ENCODE measurements around the gene SNX1. TPM values are rescaled to one million over a fixed set of nuclear protein-coding genes. Genes with fewer than 3 reads are reported as not detected.

SNX1 gene
- total RNA-seq, 1 donor from 2014 or later: 15.3 TPM

GRCh38 chr15:64089543-64090280 lies 6.1 kb upstream of the SNX1 start:
- H3K4me3 ChIP-seq (ENCODE audit: low read depth, low read length): no peak overlapping the region
- TF ChIP-seq, protein P1, sequence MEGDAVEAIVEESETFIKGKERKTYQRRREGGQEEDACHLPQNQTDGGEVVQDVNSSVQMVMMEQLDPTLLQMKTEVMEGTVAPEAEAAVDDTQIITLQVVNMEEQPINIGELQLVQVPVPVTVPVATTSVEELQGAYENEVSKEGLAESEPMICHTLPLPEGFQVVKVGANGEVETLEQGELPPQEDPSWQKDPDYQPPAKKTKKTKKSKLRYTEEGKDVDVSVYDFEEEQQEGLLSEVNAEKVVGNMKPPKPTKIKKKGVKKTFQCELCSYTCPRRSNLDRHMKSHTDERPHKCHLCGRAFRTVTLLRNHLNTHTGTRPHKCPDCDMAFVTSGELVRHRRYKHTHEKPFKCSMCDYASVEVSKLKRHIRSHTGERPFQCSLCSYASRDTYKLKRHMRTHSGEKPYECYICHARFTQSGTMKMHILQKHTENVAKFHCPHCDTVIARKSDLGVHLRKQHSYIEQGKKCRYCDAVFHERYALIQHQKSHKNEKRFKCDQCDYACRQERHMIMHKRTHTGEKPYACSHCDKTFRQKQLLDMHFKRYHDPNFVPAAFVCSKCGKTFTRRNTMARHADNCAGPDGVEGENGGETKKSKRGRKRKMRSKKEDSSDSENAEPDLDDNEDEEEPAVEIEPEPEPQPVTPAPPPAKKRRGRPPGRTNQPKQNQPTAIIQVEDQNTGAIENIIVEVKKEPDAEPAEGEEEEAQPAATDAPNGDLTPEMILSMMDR (conservative IDR thresholded peaks at IDR 0.05; ENCODE audit: low read depth, low read length): no peak
- no peak for DNase-seq (ENCODE audit: low read depth)

GRCh38 chr15:64090527-64090926 lies 5.3 kb upstream of the SNX1 start:
- TF ChIP-seq, protein P1 (conservative IDR thresholded peaks at IDR 0.05; ENCODE audit: low read depth, low read length): no peak
- no peak overlapping the region for H3K4me3 ChIP-seq (ENCODE audit: low read depth, low read length)
- DNase-seq (ENCODE audit: low read depth): no peak

GRCh38 chr15:64092075-64092820 lies 3.5 kb upstream of the SNX1 start:
- no peak for DNase-seq (ENCODE audit: low read depth)
- peak overlapping the region; percentile 91 for H3K4me3 ChIP-seq (ENCODE audit: low read depth, low read length)
- TF ChIP-seq, protein P1 (conservative IDR thresholded peaks at IDR 0.05; ENCODE audit: low read depth, low read length): peak; percentile 17

DNA sequence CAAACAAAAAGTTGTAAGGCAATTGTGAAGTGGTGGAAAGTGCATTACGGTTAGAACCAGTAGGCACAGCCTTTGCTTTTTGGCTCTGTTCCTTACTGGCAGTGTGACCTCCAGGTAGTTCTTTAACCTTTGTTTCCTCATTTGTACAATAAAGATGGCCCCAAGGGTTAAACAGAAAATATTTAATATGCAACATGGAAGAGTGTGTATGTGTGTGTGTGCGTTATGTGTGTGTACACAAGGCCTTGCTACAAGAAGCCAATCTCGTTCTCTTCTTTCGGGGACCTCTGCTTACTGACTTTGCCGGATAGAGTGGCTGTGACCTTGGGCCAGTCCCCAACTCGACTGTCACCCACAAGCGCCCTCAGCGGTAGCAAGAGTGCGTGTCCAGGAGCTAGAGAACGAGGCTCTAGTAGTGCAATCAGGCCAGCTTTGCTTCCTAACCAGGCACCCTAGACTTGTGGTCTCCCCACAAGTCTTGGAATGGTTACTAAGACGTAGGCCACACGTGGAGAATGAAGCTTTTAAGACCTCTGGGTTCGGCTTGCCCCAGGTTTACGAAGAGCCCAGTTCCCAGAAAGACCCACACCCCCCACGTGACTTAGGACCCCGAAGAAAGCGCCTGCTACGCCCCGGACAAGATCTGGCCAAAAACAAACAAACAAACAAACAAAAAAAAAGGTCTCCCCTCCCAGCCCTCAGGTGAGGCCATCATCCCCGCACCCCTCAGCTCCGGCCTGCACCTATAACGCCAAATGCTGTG lies 2.7 kb upstream of the SNX1 start:
- TF ChIP-seq, protein P1 (conservative IDR thresholded peaks at IDR 0.05; ENCODE audit: low read depth, low read length): peak; percentile 17
- H3K4me3 ChIP-seq (ENCODE audit: low read depth, low read length): peak overlapping the region; percentile 91
- DNase-seq (ENCODE audit: low read depth): no peak

- TF ChIP-seq, protein P1 (conservative IDR thresholded peaks at IDR 0.05; ENCODE audit: low read depth, low read length): no peak
Observed at GRCh38 chr15:64093627-64094417, 2.0 kb upstream of the SNX1 start, which contains the start of gene CIAO2A. Gene CIAO2A (minus strand): TSS chr15:64093838. CDS start chr15:64093768, 70 bp downstream.

DNA sequence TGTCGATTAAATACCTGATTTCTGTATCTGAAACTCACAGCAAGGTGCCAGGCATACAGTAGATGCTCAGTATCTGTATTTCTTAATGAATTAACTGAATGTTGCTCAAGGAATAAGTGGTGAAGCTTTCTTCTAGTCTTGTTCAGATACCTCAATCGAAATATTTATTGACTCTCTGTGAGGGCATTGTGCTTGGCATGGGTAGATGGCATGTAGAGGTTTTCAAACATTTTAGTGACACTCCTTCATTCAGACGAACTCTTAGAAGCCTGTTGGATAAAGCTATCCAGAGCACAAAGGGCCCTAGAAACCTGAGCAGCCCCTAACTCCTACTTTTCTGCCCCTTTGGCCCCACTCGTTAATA lies 369 bp upstream of the SNX1 start:
- peak overlapping the region; percentile 94 for H3K4me3 ChIP-seq (ENCODE audit: low read depth, low read length)
- DNase-seq (ENCODE audit: low read depth): no peak
- TF ChIP-seq, protein P1 (conservative IDR thresholded peaks at IDR 0.05; ENCODE audit: low read depth, low read length): no peak

More at GRCh38 chr15:64093627-64094417, 2.0 kb upstream of the SNX1 start, which contains the start of gene CIAO2A:
- peak within 1 kb of the TSS; percentile 91 for H3K4me3 ChIP-seq (ENCODE audit: low read depth, low read length)
- DNase-seq (ENCODE audit: low read depth): peak; percentile 98

Data from epithelial cell of proximal tubule (primary cell).